K562 (cell line): ENCODE results near the gene ANKRD24.

Experiments used
- CTCF ChIP-seq, 3 experiments: IDR thresholded peaks in 2 of 3; conservative IDR thresholded peaks in 1 of 3; 2 replicates each; pipeline ENCODE4 v1.5.1; 2011 to 2012; ENCODE audit warnings: low read length in 3 of 3, mild to moderate bottlenecking in 3 of 3, control low read depth in 2 of 3, improper control_type of control experiment in 1 of 3, inconsistent platforms in 1 of 3, low read depth in 1 of 3, mixed read lengths in 1 of 3, moderate library complexity in 1 of 3; ENCODE audit not compliant: insufficient read depth in 2 of 3
- DNMT1 ChIP-seq: fragments of 450-650 bp; IDR thresholded peaks from 2 replicates; pipeline ENCODE4 v1.6.1; 2016; ENCODE audit warnings: antibody characterized with exemption, mild to moderate bottlenecking
- EZH2 ChIP-seq: IDR thresholded peaks from 2 replicates; pipeline ENCODE4 v1.6.1; 2012; ENCODE audit warnings: low read depth, mild to moderate bottlenecking, inconsistent platforms, low read length, borderline replicate concordance
- FOXK2 ChIP-seq, 2 experiments: fragments of 450-650 bp; IDR thresholded peaks in 1 of 2; conservative IDR thresholded peaks in 1 of 2; 2 replicates each; pipeline ENCODE4 v1.6.1; 2016; ENCODE audit warnings: low read depth in 2 of 2, mild to moderate bottlenecking in 1 of 2
- HMGN3 ChIP-seq: IDR thresholded peaks from 2 replicates; pipeline ENCODE4 v1.6.1; 2011; ENCODE audit warnings: borderline replicate concordance, low read depth, mild to moderate bottlenecking, mixed read lengths, low read length; ENCODE audit not compliant: insufficient read length; ENCODE audit errors: extremely low read depth
- RAD21 ChIP-seq, 2 experiments: fragments of 250-450 bp in 1 of 2; fragments of 450-650 bp in 1 of 2; sonication (Bioruptor Pico) in 1 of 2; formaldehyde crosslinking in 1 of 2; IDR thresholded peaks in 1 of 2; conservative IDR thresholded peaks in 1 of 2; 2 replicates each; pipeline versions ENCODE4 v1.4.0 to v1.8.0; 2020 to 2022; ENCODE audit warnings: mild to moderate bottlenecking in 2 of 2, moderate library complexity in 1 of 2
- RNF219 ChIP-seq: fragments of 250-450 bp; sonication (Bioruptor Pico); IDR thresholded peaks from 2 replicates; pipeline ENCODE4 v1.5.0; 2022; ENCODE audit warnings: mild to moderate bottlenecking
- SOX6 ChIP-seq: fragments of 450-650 bp; IDR thresholded peaks from 2 replicates; pipeline ENCODE4 v1.6.1; 2014; ENCODE audit warnings: mild to moderate bottlenecking
- TAF7 ChIP-seq: fragments of 450-650 bp; IDR thresholded peaks from 2 replicates; pipeline ENCODE4 v1.6.1; 2016; ENCODE audit warnings: missing genetic modification characterization, missing compliant biosample characterization
- THRA ChIP-seq: fragments of 450-650 bp; IDR thresholded peaks from 2 replicates; pipeline ENCODE4 v1.6.1; 2017; ENCODE audit warnings: mild to moderate bottlenecking, moderate library complexity
- ZC3H4 ChIP-seq: sonication (generic); formaldehyde crosslinking; IDR thresholded peaks from 2 replicates; pipeline ENCODE4 v1.9.0; 2021; ENCODE audit warnings: missing genetic modification reagents, borderline replicate concordance
- ZNF121 ChIP-seq: sonication (generic); formaldehyde crosslinking; conservative IDR thresholded peaks from 2 replicates; pipeline ENCODE4 v1.8.0; 2022; ENCODE audit warnings: missing genetic modification reagents

- TF ChIP-seq CTCF (IDR thresholded peaks at IDR 0.05 in 2 of 3, conservative IDR thresholded peaks at IDR 0.05 in 1 of 3; ENCODE audit: insufficient read depth in 2 of 3, low read depth in 1 of 3, low read length in 3 of 3) (no peak), RAD21 (CRISPR knock-in tag; conservative IDR thresholded peaks at IDR 0.05 in 1 of 2, IDR thresholded peaks at IDR 0.05 in 1 of 2) (no peak), DNMT1 (no peak), FOXK2 (conservative IDR thresholded peaks at IDR 0.05 in 1 of 2, IDR thresholded peaks at IDR 0.05 in 1 of 2; ENCODE audit: low read depth in 2 of 2) (0 out of 4 replicates have a peak, but pooled peaks of 1 of the 2 experiments have one; percentile 5), ZC3H4 (no peak), EZH2 (no peak), SOX6 (no peak), HMGN3 (no peak), RNF219 (no peak), THRA (no peak), ZNF121 (CRISPR knock-in tag) (no peak), TAF7 (tag) (no peak)
These were observed 45.3 kb downstream of the ANKRD24 start for GRCh38 chr19:4227771-4228170.
